Memory B cell (primary cell): Measurements from ENCODE around the gene IGF1R.

Experiments used
- ATAC-seq: fragments of 150-1000 bp; cut with Tn5 transposase; 2 replicates; pipeline ENCODE4 v1.10.0; 2021; ENCODE audit warnings: low read depth, mild to moderate bottlenecking, moderate library complexity
- DNase-seq, 2 donors: peaks; one replicate each; pipeline ENCODE4 v3.0.0; 2022; ENCODE audit warnings: low spot score in 2 of 2
- H3K27ac Mint-ChIP-seq: one replicate; pipeline ENCODE4 v1.8.0; 2022; ENCODE audit warnings: mild to moderate bottlenecking, moderate library complexity, mixed read lengths
- H3K27me3 Mint-ChIP-seq: one replicate; pipeline ENCODE4 v1.8.0; 2022; ENCODE audit warnings: mixed read lengths
- H3K36me3 Mint-ChIP-seq: one replicate; pipeline ENCODE4 v1.8.0; 2022; ENCODE audit warnings: mild to moderate bottlenecking, mixed read lengths
- H3K4me1 Mint-ChIP-seq: one replicate; pipeline ENCODE4 v1.8.0; 2022; ENCODE audit warnings: mixed read lengths
- H3K4me3 Mint-ChIP-seq: one replicate; pipeline ENCODE4 v1.8.0; 2022; ENCODE audit warnings: mild to moderate bottlenecking, moderate library complexity, mixed read lengths
- H3K9me3 Mint-ChIP-seq: one replicate; pipeline ENCODE4 v1.8.0; 2022; ENCODE audit warnings: mixed read lengths

Gene IGF1R

GRCh38 chr15:98654790-98655360, 6.5 kb downstream of the IGF1R start:
- H3K9me3 Mint-ChIP-seq, result peaks cover 2% of the 10 kb centered on the region
- no peak overlapping the region for H3K27ac Mint-ChIP-seq
- DNase-seq (no peak), ATAC-seq (no peak)
- peaks cover 19% of the 10 kb centered on the region for H3K27me3 Mint-ChIP-seq
- peaks cover 20% of the 10 kb centered on the region for H3K4me1 Mint-ChIP-seq
- no peak overlapping the region for H3K4me3 Mint-ChIP-seq
- H3K36me3 Mint-ChIP-seq, result peaks cover 1% of the 10 kb centered on the region

- Mint-ChIP-seq H3K36me3 (peaks cover 1% of the 10 kb centered on the region), H3K4me1 (peaks cover 16% of the 10 kb centered on the region), H3K27me3 (peaks cover 15% of the 10 kb centered on the region), H3K27ac (no peak overlapping the region), H3K9me3 (peaks cover 2% of the 10 kb centered on the region), H3K4me3 (no peak overlapping the region)
- DNase-seq, result no peak
- no peak for ATAC-seq
These were observed 7.4 kb downstream of the IGF1R start for GRCh38 chr15:98655732-98656131.

- no peak for DNase-seq
- no peak overlapping the region for H3K27ac Mint-ChIP-seq
- H3K27me3 Mint-ChIP-seq, result peaks cover 9% of the 10 kb centered on the region
- H3K4me3 Mint-ChIP-seq, result no peak overlapping the region
- H3K36me3 Mint-ChIP-seq, result no peaks in the 10 kb centered on the region
- no peaks in the 10 kb centered on the region for H3K9me3 Mint-ChIP-seq
- H3K4me1 Mint-ChIP-seq, result peaks cover 6% of the 10 kb centered on the region
- no peak for ATAC-seq
These were observed 9.4 kb downstream of the IGF1R start for GRCh38 chr15:98657721-98658120.

- Mint-ChIP-seq H3K4me3 (no peak overlapping the region), H3K36me3 (no peaks in the 10 kb centered on the region), H3K4me1 (peaks cover 10% of the 10 kb centered on the region), H3K9me3 (no peaks in the 10 kb centered on the region), H3K27ac (no peak overlapping the region), H3K27me3 (peaks cover 12% of the 10 kb centered on the region)
- DNase-seq, result peak; percentile 17 to 27
- peak; percentile 75 for ATAC-seq
These were observed 10.7 kb downstream of the IGF1R start for GRCh38 chr15:98658831-98659699.

- H3K36me3 Mint-ChIP-seq, result no peaks in the 10 kb centered on the region
- H3K4me1 Mint-ChIP-seq, result peaks cover 10% of the 10 kb centered on the region
- ATAC-seq (no peak), DNase-seq (no peak)
- no peak overlapping the region for H3K27ac Mint-ChIP-seq
- no peaks in the 10 kb centered on the region for H3K9me3 Mint-ChIP-seq
- no peak overlapping the region for H3K4me3 Mint-ChIP-seq
- peaks cover 8% of the 10 kb centered on the region for H3K27me3 Mint-ChIP-seq
These were observed 11.7 kb downstream of the IGF1R start for GRCh38 chr15:98660055-98660454.

- DNase-seq, result no peak
- H3K27ac Mint-ChIP-seq, result no peak overlapping the region
- H3K4me3 Mint-ChIP-seq, result no peak overlapping the region
- H3K27me3 Mint-ChIP-seq, result peaks cover 11% of the 10 kb centered on the region
- peaks cover 3% of the 10 kb centered on the region for H3K36me3 Mint-ChIP-seq
- H3K4me1 Mint-ChIP-seq, result peaks cover 16% of the 10 kb centered on the region
- ATAC-seq, result no peak
- H3K9me3 Mint-ChIP-seq, result no peaks in the 10 kb centered on the region
These were observed 14.7 kb downstream of the IGF1R start for GRCh38 chr15:98663045-98663444.

- Mint-ChIP-seq H3K27me3 (peaks cover 11% of the 10 kb centered on the region), H3K4me1 (peaks cover 16% of the 10 kb centered on the region), H3K9me3 (no peaks in the 10 kb centered on the region), H3K4me3 (no peak overlapping the region), H3K27ac (no peak overlapping the region), H3K36me3 (peaks cover 3% of the 10 kb centered on the region)
- ATAC-seq, result no peak
- no peak for DNase-seq
These were observed 15.3 kb downstream of the IGF1R start for GRCh38 chr15:98663606-98664005.

- peaks cover 3% of the 10 kb centered on the region for H3K36me3 Mint-ChIP-seq
- H3K27ac Mint-ChIP-seq, result no peak overlapping the region
- H3K4me1 Mint-ChIP-seq, result peaks cover 18% of the 10 kb centered on the region
- no peaks in the 10 kb centered on the region for H3K9me3 Mint-ChIP-seq
- peaks cover 12% of the 10 kb centered on the region for H3K27me3 Mint-ChIP-seq
- no peak overlapping the region for H3K4me3 Mint-ChIP-seq
- ATAC-seq (no peak), DNase-seq (no peak)
These were observed 18.1 kb downstream of the IGF1R start for GRCh38 chr15:98666441-98666840.

- H3K27ac Mint-ChIP-seq, result no peak overlapping the region
- ATAC-seq (no peak), DNase-seq (no peak)
- H3K4me3 Mint-ChIP-seq, result no peak overlapping the region
- H3K27me3 Mint-ChIP-seq, result peaks cover 12% of the 10 kb centered on the region
- H3K36me3 Mint-ChIP-seq, result peaks cover 3% of the 10 kb centered on the region
- H3K4me1 Mint-ChIP-seq, result peaks cover 18% of the 10 kb centered on the region
- H3K9me3 Mint-ChIP-seq, result no peaks in the 10 kb centered on the region
These were observed 18.5 kb downstream of the IGF1R start for GRCh38 chr15:98666841-98667240.

- H3K4me1 Mint-ChIP-seq, result peaks cover 16% of the 10 kb centered on the region
- H3K36me3 Mint-ChIP-seq, result peaks cover 3% of the 10 kb centered on the region
- H3K4me3 Mint-ChIP-seq, result no peak overlapping the region
- peaks cover 10% of the 10 kb centered on the region for H3K27me3 Mint-ChIP-seq
- H3K9me3 Mint-ChIP-seq, result no peaks in the 10 kb centered on the region
- no peak overlapping the region for H3K27ac Mint-ChIP-seq
- DNase-seq, result no peak
- no peak for ATAC-seq
These were observed 19.3 kb downstream of the IGF1R start for GRCh38 chr15:98667521-98668179.

GRCh38 chr15:98668566-98669308, 20.4 kb downstream of the IGF1R start:
- H3K4me1 Mint-ChIP-seq, result peaks cover 14% of the 10 kb centered on the region
- H3K27me3 Mint-ChIP-seq, result peaks cover 7% of the 10 kb centered on the region
- no peak for DNase-seq
- H3K4me3 Mint-ChIP-seq, result no peak overlapping the region
- peaks cover 3% of the 10 kb centered on the region for H3K36me3 Mint-ChIP-seq
- H3K9me3 Mint-ChIP-seq, result no peaks in the 10 kb centered on the region
- no peak overlapping the region for H3K27ac Mint-ChIP-seq
- no peak for ATAC-seq

GRCh38 chr15:98669638-98670037, 21.3 kb downstream of the IGF1R start:
- Mint-ChIP-seq H3K4me3 (no peak overlapping the region), H3K36me3 (peaks cover 3% of the 10 kb centered on the region), H3K9me3 (no peaks in the 10 kb centered on the region), H3K27ac (no peak overlapping the region), H3K27me3 (peaks cover 7% of the 10 kb centered on the region), H3K4me1 (peaks cover 17% of the 10 kb centered on the region)
- no peak for DNase-seq
- no peak for ATAC-seq

GRCh38 chr15:98671060-98672008, 23.0 kb downstream of the IGF1R start:
- H3K9me3 Mint-ChIP-seq, result no peaks in the 10 kb centered on the region
- no peak for ATAC-seq

More at GRCh38 chr15:98671060-98672008, 23.0 kb downstream of the IGF1R start:
- Mint-ChIP-seq H3K4me3 (no peak overlapping the region), H3K36me3 (peaks cover 3% of the 10 kb centered on the region), H3K27ac (no peak overlapping the region), H3K27me3 (peaks cover 7% of the 10 kb centered on the region), H3K4me1 (peaks cover 16% of the 10 kb centered on the region)
- DNase-seq, result no peak
